H1 (cell line): ENCODE results near the gene C2CD4C.

ENCODE experiments used
- BACH1 ChIP-seq: IDR thresholded peaks from 2 replicates; pipeline ENCODE4 v1.6.1; 2012; ENCODE audit warnings: low read length, improper control_type of control experiment
- BRCA1 ChIP-seq: IDR thresholded peaks from 2 replicates; pipeline ENCODE4 v1.6.1; 2012; ENCODE audit warnings: low read depth, low read length, improper control_type of control experiment
- CEBPB ChIP-seq: IDR thresholded peaks from 2 replicates; pipeline ENCODE4 v1.6.1; 2012; ENCODE audit warnings: low read depth, low read length
- CREB1 ChIP-seq: IDR thresholded peaks from 2 replicates; pipeline ENCODE4 v1.6.1; 2012; ENCODE audit warnings: inconsistent platforms
- CTCF ChIP-seq, 3 experiments: IDR thresholded peaks; 1 replicate in 2 of 3; 2 replicates in 1 of 3; pipeline versions ENCODE4 v1.5.1 to v1.6.1; 2011; ENCODE audit warnings: low read length in 3 of 3, mild to moderate bottlenecking in 3 of 3, inconsistent platforms in 2 of 3, low read depth in 1 of 3, moderate library complexity in 1 of 3; ENCODE audit not compliant: insufficient read depth in 1 of 3; ENCODE audit errors: control extremely low read depth in 1 of 3
- GTF2F1 ChIP-seq: IDR thresholded peaks from 2 replicates; pipeline ENCODE4 v1.6.1; 2012; ENCODE audit warnings: low read depth, low read length, improper control_type of control experiment, borderline replicate concordance
- POLR2A ChIP-seq, 2 experiments: IDR thresholded peaks; 1 replicate in 1 of 2; 2 replicates in 1 of 2; pipeline ENCODE4 v1.6.1; 2011; ENCODE audit warnings: low read depth in 2 of 2, low read length in 2 of 2, mild to moderate bottlenecking in 2 of 2; ENCODE audit errors: control extremely low read depth in 1 of 2
- POLR2AphosphoS5 ChIP-seq: IDR thresholded peaks from 2 replicates; pipeline ENCODE4 v1.6.1; 2011; ENCODE audit warnings: low read depth, low read length
- RFX5 ChIP-seq: IDR thresholded peaks from 2 replicates; pipeline ENCODE4 v1.6.1; 2011; ENCODE audit warnings: low read depth, low read length, improper control_type of control experiment, borderline replicate concordance
- SIN3A ChIP-seq, 2 experiments: IDR thresholded peaks in 1 of 2; conservative IDR thresholded peaks in 1 of 2; 2 replicates each; pipeline ENCODE4 v1.6.1; 2011 to 2012; ENCODE audit warnings: low read length in 2 of 2, improper control_type of control experiment in 1 of 2, low read depth in 1 of 2, mild to moderate bottlenecking in 1 of 2

- TF ChIP-seq RFX5 (no peak), BACH1 (no peak), SIN3A (conservative IDR thresholded peaks at IDR 0.05 in 1 of 2, IDR thresholded peaks at IDR 0.05 in 1 of 2; ENCODE audit: low read depth in 1 of 2, low read length in 2 of 2) (no peak), CEBPB (no peak), POLR2A (IDR thresholded peaks at IDR 0.05; ENCODE audit: control extremely low read depth in 1 of 2, low read depth in 2 of 2, low read length in 2 of 2) (no peak), GTF2F1 (no peak), POLR2AphosphoS5 (no peak), BRCA1 (no peak), CTCF (IDR thresholded peaks at IDR 0.05; ENCODE audit: control extremely low read depth in 1 of 3, insufficient read depth in 1 of 3, low read depth in 1 of 3, low read length in 3 of 3) (no peak), CREB1 (no peak)
Observed at GRCh38 chr19:405121-405965, 3.6 kb downstream of the C2CD4C start.
